IMR-90 (cell line): ENCODE measurements around the gene MLKL.

Source experiments
- CEBPB ChIP-seq: IDR thresholded peaks from 2 replicates; pipeline ENCODE4 v1.6.1; 2012; ENCODE audit warnings: low read depth, low read length, improper control_type of control experiment
- CHD1 ChIP-seq: IDR thresholded peaks from 2 replicates; pipeline ENCODE4 v1.6.1; 2012; ENCODE audit warnings: low read depth, low read length, improper control_type of control experiment
- CTCF ChIP-seq: conservative IDR thresholded peaks from 2 replicates; pipeline ENCODE4 v1.5.1; 2012; ENCODE audit warnings: mild to moderate bottlenecking, low read depth, low read length, improper control_type of control experiment
- ELK1 ChIP-seq: fragments of 150-350 bp; IDR thresholded peaks from 2 replicates; pipeline ENCODE4 v1.6.1; 2016; ENCODE audit warnings: low read depth, mild to moderate bottlenecking, low read length, moderate library complexity, borderline replicate concordance
- MAFK ChIP-seq: IDR thresholded peaks from 2 replicates; pipeline ENCODE4 v1.6.1; 2012; ENCODE audit warnings: low read depth, low read length, improper control_type of control experiment
- MXI1 ChIP-seq: IDR thresholded peaks from 2 replicates; pipeline ENCODE4 v1.6.1; 2012; ENCODE audit warnings: low read depth, mild to moderate bottlenecking, low read length, moderate library complexity, borderline replicate concordance
- NFE2L2 ChIP-seq: fragments of 150-350 bp; IDR thresholded peaks from 2 replicates; pipeline ENCODE4 v1.6.1; 2016; ENCODE audit warnings: low read depth, mild to moderate bottlenecking, low read length
- POLR2A ChIP-seq: IDR thresholded peaks from 2 replicates; pipeline ENCODE4 v1.6.1; 2012; ENCODE audit warnings: mild to moderate bottlenecking, low read depth, low read length
- RAD21 ChIP-seq: IDR thresholded peaks from 2 replicates; pipeline ENCODE4 v1.6.1; 2012; ENCODE audit warnings: low read length, improper control_type of control experiment
- RCOR1 ChIP-seq: IDR thresholded peaks from 2 replicates; pipeline ENCODE4 v1.6.1; 2012; ENCODE audit warnings: mild to moderate bottlenecking, low read length, improper control_type of control experiment; ENCODE audit not compliant: insufficient replicate concordance
- RFX5 ChIP-seq: IDR thresholded peaks from 2 replicates; pipeline ENCODE4 v1.8.0; 2012; ENCODE audit warnings: low read depth, mild to moderate bottlenecking, low read length, moderate library complexity
- SMC3 ChIP-seq: fragments of 150-350 bp; IDR thresholded peaks from 2 replicates; pipeline ENCODE4 v1.6.1; 2016; ENCODE audit warnings: low read depth, mild to moderate bottlenecking, antibody characterized with exemption, low read length, moderate library complexity
- USF2 ChIP-seq: fragments of 150-350 bp; IDR thresholded peaks from 2 replicates; pipeline ENCODE4 v1.6.1; 2017; ENCODE audit warnings: mild to moderate bottlenecking, antibody characterized with exemption, low read length, low read depth

GRCh38 chr16:74673876-74674275 is 26.8 kb downstream of the MLKL start:
- no peak for TF ChIP-seq POLR2A
- no peak for TF ChIP-seq CTCF
- TF ChIP-seq RFX5 = no peak
- TF ChIP-seq CHD1 = no peak
- TF ChIP-seq MXI1 = no peak
- TF ChIP-seq RAD21 = no peak
- TF ChIP-seq ELK1 = no peak
- no peak for TF ChIP-seq CEBPB
- TF ChIP-seq RCOR1 = no peak
- TF ChIP-seq SMC3 = no peak
- TF ChIP-seq NFE2L2 = no peak
- no peak for TF ChIP-seq USF2
- no peak for TF ChIP-seq MAFK
